NT2/D1 (cell line): ENCODE data around the gene VSX1.
A peak's percentile ranks its signal among the peaks of the same experiment; 100 is the strongest.

Source experiments
- DNase-seq: peaks from one replicate; pipeline ENCODE4 v3.0.0-alpha.2; 2011; ENCODE audit warnings: low read depth, low spot score
- H3K27me3 ChIP-seq: 2 replicates; pipeline ENCODE4 v1.6.0; 2011; ENCODE audit warnings: mild to moderate bottlenecking; ENCODE audit not compliant: insufficient read length, insufficient read depth
- H3K36me3 ChIP-seq: 2 replicates; pipeline ENCODE4 v1.6.1; 2011; ENCODE audit warnings: mild to moderate bottlenecking, low read length, mixed read lengths; ENCODE audit not compliant: insufficient read depth, insufficient read length
- H3K4me1 ChIP-seq: 2 replicates; pipeline ENCODE4 v1.5.1; 2011; ENCODE audit not compliant: insufficient read depth, insufficient read length
- H3K4me3 ChIP-seq: 2 replicates; pipeline ENCODE4 v1.5.1; 2011; ENCODE audit warnings: low read depth; ENCODE audit not compliant: insufficient read length
- H3K9ac ChIP-seq: 2 replicates; pipeline ENCODE4 v1.6.0; 2011; ENCODE audit warnings: low read depth; ENCODE audit not compliant: insufficient read length
- H3K9me3 ChIP-seq: 2 replicates; pipeline ENCODE4 v1.5.1; 2011; ENCODE audit warnings: mild to moderate bottlenecking, low read length; ENCODE audit not compliant: insufficient read depth
- SUZ12 ChIP-seq: IDR thresholded peaks from 2 replicates; pipeline ENCODE4 v1.6.1; 2011; ENCODE audit not compliant: insufficient read length, insufficient read depth; ENCODE audit errors: extremely low read depth
- YY1 ChIP-seq: IDR thresholded peaks from 2 replicates; pipeline ENCODE4 v1.6.1; 2011; ENCODE audit not compliant: insufficient read length, insufficient read depth
- ZNF274 ChIP-seq: IDR thresholded peaks from 2 replicates; pipeline ENCODE4 v1.6.1; 2011; ENCODE audit warnings: mild to moderate bottlenecking, low read depth, low read length

The VSX1 gene

GRCh38 chr20:25077610-25078169, 4.3 kb downstream of the VSX1 start:
- Histone ChIP-seq H3K9ac (peak overlapping the region; percentile 42), H3K36me3 (no peaks in the 10 kb centered on the region), H3K4me1 (no peaks in the 10 kb centered on the region), H3K27me3 (peaks cover 89% of the 10 kb centered on the region), H3K4me3 (peak overlapping the region; percentile 28), H3K9me3 (no peaks in the 10 kb centered on the region)
- TF ChIP-seq ZNF274 (no peak), SUZ12 (no peak), YY1 (no peak)
- DNase-seq: no peak

DNA sequence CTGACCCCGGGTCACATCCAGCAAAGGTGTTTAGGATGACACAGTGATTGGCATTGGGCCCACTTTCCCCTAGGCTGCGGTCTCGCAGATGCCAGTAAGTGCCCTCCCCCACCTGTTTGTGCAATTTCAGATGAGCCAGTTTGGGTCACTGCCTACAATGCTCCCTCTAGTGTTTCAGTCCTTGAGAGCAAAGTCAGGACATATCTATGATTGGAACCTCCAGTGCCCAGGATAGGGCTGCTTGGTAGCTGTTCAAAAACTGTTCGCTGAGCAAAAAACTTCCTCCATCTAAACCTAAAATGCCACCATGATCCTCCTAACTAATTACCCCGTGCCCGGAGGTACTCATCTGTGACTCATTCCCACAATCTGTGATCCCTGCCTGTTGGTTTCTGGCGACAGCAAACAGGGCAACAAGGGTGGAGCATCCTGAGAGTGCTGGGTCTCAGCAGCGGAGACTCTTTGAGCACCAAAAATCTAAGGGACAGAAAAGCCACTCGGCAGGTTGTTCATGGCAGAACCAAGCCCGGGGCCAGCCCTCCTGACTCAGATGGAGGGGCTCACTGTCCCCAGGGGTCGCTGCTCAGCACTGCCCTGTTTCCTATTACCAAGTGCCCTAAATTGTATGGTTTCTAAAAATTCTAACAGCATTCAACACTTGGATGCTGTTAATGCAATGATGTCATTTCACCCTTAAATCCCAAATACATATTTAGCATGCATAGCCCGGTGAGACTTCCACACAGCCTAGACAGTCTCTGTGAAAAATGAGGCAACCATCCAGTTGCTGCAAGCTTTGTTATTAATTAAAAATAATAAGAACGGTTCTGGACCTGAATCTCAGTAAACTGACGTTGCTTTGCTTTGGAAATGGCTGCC, 5.0 kb downstream of the VSX1 start:
- DNase-seq: no peak
- Histone ChIP-seq H3K36me3 (no peaks in the 10 kb centered on the region), H3K9me3 (no peaks in the 10 kb centered on the region), H3K27me3 (peaks cover 89% of the 10 kb centered on the region), H3K4me3 (peak overlapping the region; percentile 28), H3K9ac (peak overlapping the region; percentile 42), H3K4me1 (no peaks in the 10 kb centered on the region)
- no peak for TF ChIP-seq SUZ12
- no peak for TF ChIP-seq ZNF274
- TF ChIP-seq YY1: no peak

- no peak overlapping the region for H3K4me3 ChIP-seq
- H3K27me3 ChIP-seq: peaks cover 87% of the 10 kb centered on the region
- no peak for TF ChIP-seq ZNF274
- TF ChIP-seq YY1: no peak
- no peak for TF ChIP-seq SUZ12
- no peaks in the 10 kb centered on the region for H3K36me3 ChIP-seq
- H3K9me3 ChIP-seq: no peaks in the 10 kb centered on the region
- H3K9ac ChIP-seq: no peak overlapping the region
- H3K4me1 ChIP-seq: no peaks in the 10 kb centered on the region
- no peak for DNase-seq
Observed at GRCh38 chr20:25076201-25076600, 5.7 kb downstream of the VSX1 start.

- Histone ChIP-seq H3K9ac (no peak overlapping the region), H3K36me3 (no peaks in the 10 kb centered on the region), H3K27me3 (peaks cover 84% of the 10 kb centered on the region), H3K4me1 (no peaks in the 10 kb centered on the region), H3K9me3 (no peaks in the 10 kb centered on the region), H3K4me3 (no peak overlapping the region)
- TF ChIP-seq ZNF274 (no peak), SUZ12 (no peak), YY1 (no peak)
- DNase-seq: no peak
Observed at GRCh38 chr20:25073544-25073943, 8.4 kb downstream of the VSX1 start.

GRCh38 chr20:25072226-25072811, 9.6 kb downstream of the VSX1 start:
- Histone ChIP-seq H3K4me3 (no peak overlapping the region), H3K9ac (no peak overlapping the region), H3K36me3 (no peaks in the 10 kb centered on the region), H3K9me3 (no peaks in the 10 kb centered on the region), H3K27me3 (peaks cover 83% of the 10 kb centered on the region), H3K4me1 (no peaks in the 10 kb centered on the region)
- TF ChIP-seq SUZ12 (no peak), YY1 (no peak), ZNF274 (no peak)
- DNase-seq: no peak

- H3K4me1 ChIP-seq: no peaks in the 10 kb centered on the region
- no peaks in the 10 kb centered on the region for H3K36me3 ChIP-seq
- no peak for DNase-seq
- H3K9ac ChIP-seq: no peak overlapping the region
- H3K27me3 ChIP-seq: peaks cover 82% of the 10 kb centered on the region
- TF ChIP-seq YY1: no peak
- no peak for TF ChIP-seq ZNF274
- TF ChIP-seq SUZ12: no peak
- no peak overlapping the region for H3K4me3 ChIP-seq
- no peaks in the 10 kb centered on the region for H3K9me3 ChIP-seq
Observed at GRCh38 chr20:25071734-25072133, 10.2 kb downstream of the VSX1 start.

GRCh38 chr20:25070821-25071473, 11.0 kb downstream of the VSX1 start:
- Histone ChIP-seq H3K27me3 (peaks cover 76% of the 10 kb centered on the region), H3K4me3 (no peak overlapping the region), H3K36me3 (no peaks in the 10 kb centered on the region), H3K9ac (no peak overlapping the region), H3K4me1 (no peaks in the 10 kb centered on the region), H3K9me3 (no peaks in the 10 kb centered on the region)
- TF ChIP-seq SUZ12 (no peak), ZNF274 (no peak), YY1 (no peak)
- DNase-seq: no peak
